ENCODE results near the gene UPK2. TPM values are rescaled to one million over a fixed set of nuclear protein-coding genes. Genes with fewer than 3 reads are reported as not detected.

UPK2 gene
- total and polyA plus RNA-seq, 10 of the 15 experiments (the other 5 are each of a cell fraction or from before 2014, with no cell fraction given) = 0.07 to 1.0 (median 0.31) TPM; not detected in 7

Small RNA genes lying within 50 kb of the gene (microRNA-seq; reads per million reads assigned to microRNA genes)
- not detected for gene MIR4492

Small RNA genes lying within 50 kb of the gene (small RNA-seq; reads per million reads assigned to genes)
- gene AP003392.2 (not detected), gene MIR4492 (not detected), gene RF00017 (not detected), gene RF00019 (not detected), gene RN7SL688P (not detected)

Other genes starting within 250 kb of the UPK2 start
Only the 7 nearest of the 17 such genes appear.
- 0.27 and 0.56 TPM in 2 replicates for gene CXCR5, start 72.4 kb upstream of the UPK2 start, total RNA-seq (2014; rRNA removed)
- 0.18 and 0.22 TPM in 2 replicates for gene CXCR5, start 72.4 kb upstream of the UPK2 start, total RNA-seq (2014; rRNA removed; fragmentation: Illumina TruSeq; extraction: Trizol)
- 0.44 and 0.45 TPM in 2 replicates for gene CXCR5, start 72.4 kb upstream of the UPK2 start, total RNA-seq (2021)
- gene CXCR5, start 72.4 kb upstream of the UPK2 start, polyA plus RNA-seq (2011; rRNA removed) = 0.10 and 0.14 TPM in 2 replicates
- gene CXCR5, start 72.4 kb upstream of the UPK2 start, polyA plus RNA-seq (2014; fragmentation: Illumina TruSeq; extraction: Trizol) = 0.06 and 0.15 TPM in 2 replicates
- under 1 TPM; 0.03 to 0.11 TPM for gene CXCR5, start 72.4 kb upstream of the UPK2 start, polyA plus RNA-seq (2014; fragmentation: Nextera tagmentation; extraction: Ambion mirVana)
- gene CXCR5, start 72.4 kb upstream of the UPK2 start, polyA plus RNA-seq (2014; rRNA removed) = 0.15 and 0.28 TPM in 2 replicates
- under 1 TPM; 0.44 to 0.63 TPM for gene CXCR5, start 72.4 kb upstream of the UPK2 start, polyA plus RNA-seq (2016; fragmentation: Nextera tagmentation; extraction: Ambion mirVana)
- gene BCL9L, start 30.4 kb upstream of the UPK2 start, total RNA-seq (2014; rRNA removed) = 1.5 and 1.9 TPM in 2 replicates
- 0.92 and 1.9 TPM in 2 replicates for gene BCL9L, start 30.4 kb upstream of the UPK2 start, total RNA-seq (2014; rRNA removed; fragmentation: Illumina TruSeq; extraction: Trizol)
- 15.9 and 18.4 TPM in 2 replicates for gene BCL9L, start 30.4 kb upstream of the UPK2 start, total RNA-seq (2021)
- 0.67 and 0.84 TPM in 2 replicates for gene BCL9L, start 30.4 kb upstream of the UPK2 start, polyA plus RNA-seq (2011; rRNA removed)
- 1.1 and 6.0 TPM in 2 replicates for gene BCL9L, start 30.4 kb upstream of the UPK2 start, polyA plus RNA-seq (2014; fragmentation: Illumina TruSeq; extraction: Trizol)
- under 1 TPM; 0.04 to 0.11 TPM for gene BCL9L, start 30.4 kb upstream of the UPK2 start, polyA plus RNA-seq (2014; fragmentation: Nextera tagmentation; extraction: Ambion mirVana)
- gene BCL9L, start 30.4 kb upstream of the UPK2 start, polyA plus RNA-seq (2014; rRNA removed) = 6.1 and 8.0 TPM in 2 replicates
- under 1 TPM; 0.53 to 0.87 TPM for gene BCL9L, start 30.4 kb upstream of the UPK2 start, polyA plus RNA-seq (2016; fragmentation: Nextera tagmentation; extraction: Ambion mirVana)
- gene FOXR1, start 15.5 kb downstream of the UPK2 start, total RNA-seq (2014; rRNA removed) = not detected in 2 replicates
- gene FOXR1, start 15.5 kb downstream of the UPK2 start, total RNA-seq (2014; rRNA removed; fragmentation: Illumina TruSeq; extraction: Trizol) = not detected in 2 replicates
- not detected in 2 replicates for gene FOXR1, start 15.5 kb downstream of the UPK2 start, total RNA-seq (2021)
- gene FOXR1, start 15.5 kb downstream of the UPK2 start, polyA plus RNA-seq (2011; rRNA removed) = not detected in 2 replicates
- not detected in 2 replicates for gene FOXR1, start 15.5 kb downstream of the UPK2 start, polyA plus RNA-seq (2014; fragmentation: Illumina TruSeq; extraction: Trizol)
- gene FOXR1, start 15.5 kb downstream of the UPK2 start, polyA plus RNA-seq (2014; fragmentation: Nextera tagmentation; extraction: Ambion mirVana) = not detected
- gene FOXR1, start 15.5 kb downstream of the UPK2 start, polyA plus RNA-seq (2014; rRNA removed) = not detected in 2 replicates
- gene FOXR1, start 15.5 kb downstream of the UPK2 start, polyA plus RNA-seq (2016; fragmentation: Nextera tagmentation; extraction: Ambion mirVana) = not detected
- gene CENATAC, start 41.8 kb downstream of the UPK2 start, total RNA-seq (2014; rRNA removed) = 31.1 and 35.5 TPM in 2 replicates
- gene CENATAC, start 41.8 kb downstream of the UPK2 start, total RNA-seq (2014; rRNA removed; fragmentation: Illumina TruSeq; extraction: Trizol) = 26.7 and 30.7 TPM in 2 replicates
- gene CENATAC, start 41.8 kb downstream of the UPK2 start, total RNA-seq (2021) = 19.0 and 24.0 TPM in 2 replicates
- gene CENATAC, start 41.8 kb downstream of the UPK2 start, polyA plus RNA-seq (2011; rRNA removed) = 26.4 and 31.1 TPM in 2 replicates
- gene CENATAC, start 41.8 kb downstream of the UPK2 start, polyA plus RNA-seq (2014; fragmentation: Illumina TruSeq; extraction: Trizol) = 17.1 and 19.5 TPM in 2 replicates
- 1 to 10 TPM; 4.8 to 8.2 TPM for gene CENATAC, start 41.8 kb downstream of the UPK2 start, polyA plus RNA-seq (2014; fragmentation: Nextera tagmentation; extraction: Ambion mirVana)
- 33.7 and 37.1 TPM in 2 replicates for gene CENATAC, start 41.8 kb downstream of the UPK2 start, polyA plus RNA-seq (2014; rRNA removed)
- 10 to 100 TPM; 19.3 to 24.2 TPM for gene CENATAC, start 41.8 kb downstream of the UPK2 start, polyA plus RNA-seq (2016; fragmentation: Nextera tagmentation; extraction: Ambion mirVana)
- gene RPS25, start 62.0 kb downstream of the UPK2 start, total RNA-seq (2014; rRNA removed) = 886 and 1,063 TPM in 2 replicates
- 3,203 and 3,262 TPM in 2 replicates for gene RPS25, start 62.0 kb downstream of the UPK2 start, total RNA-seq (2014; rRNA removed; fragmentation: Illumina TruSeq; extraction: Trizol)
- gene RPS25, start 62.0 kb downstream of the UPK2 start, total RNA-seq (2021) = 1,627 and 1,676 TPM in 2 replicates
- 1,188 and 1,624 TPM in 2 replicates for gene RPS25, start 62.0 kb downstream of the UPK2 start, polyA plus RNA-seq (2011; rRNA removed)
- gene RPS25, start 62.0 kb downstream of the UPK2 start, polyA plus RNA-seq (2014; fragmentation: Illumina TruSeq; extraction: Trizol) = 3,746 and 5,671 TPM in 2 replicates
- 1,000 to 10,000 TPM; 3,292 to 3,419 TPM for gene RPS25, start 62.0 kb downstream of the UPK2 start, polyA plus RNA-seq (2014; fragmentation: Nextera tagmentation; extraction: Ambion mirVana)
- gene RPS25, start 62.0 kb downstream of the UPK2 start, polyA plus RNA-seq (2014; rRNA removed) = 1,401 and 2,108 TPM in 2 replicates
- 1,000 to 10,000 TPM; 2,959 to 3,172 TPM for gene RPS25, start 62.0 kb downstream of the UPK2 start, polyA plus RNA-seq (2016; fragmentation: Nextera tagmentation; extraction: Ambion mirVana)
- gene TRAPPC4, start 62.5 kb downstream of the UPK2 start, total RNA-seq (2014; rRNA removed) = 76.5 and 87.1 TPM in 2 replicates
- gene TRAPPC4, start 62.5 kb downstream of the UPK2 start, total RNA-seq (2014; rRNA removed; fragmentation: Illumina TruSeq; extraction: Trizol) = 66.1 and 69.1 TPM in 2 replicates
- 62.7 and 62.8 TPM in 2 replicates for gene TRAPPC4, start 62.5 kb downstream of the UPK2 start, total RNA-seq (2021)
- gene TRAPPC4, start 62.5 kb downstream of the UPK2 start, polyA plus RNA-seq (2011; rRNA removed) = 94.2 and 105 TPM in 2 replicates
- gene TRAPPC4, start 62.5 kb downstream of the UPK2 start, polyA plus RNA-seq (2014; fragmentation: Illumina TruSeq; extraction: Trizol) = 56.7 and 61.6 TPM in 2 replicates
- 100 to 1,000 TPM; 205 to 231 TPM for gene TRAPPC4, start 62.5 kb downstream of the UPK2 start, polyA plus RNA-seq (2014; fragmentation: Nextera tagmentation; extraction: Ambion mirVana)
- gene TRAPPC4, start 62.5 kb downstream of the UPK2 start, polyA plus RNA-seq (2014; rRNA removed) = 91.5 and 92.7 TPM in 2 replicates
- 100 to 1,000 TPM; 188 to 196 TPM for gene TRAPPC4, start 62.5 kb downstream of the UPK2 start, polyA plus RNA-seq (2016; fragmentation: Nextera tagmentation; extraction: Ambion mirVana)
- 15.5 and 17.1 TPM in 2 replicates for gene SLC37A4, start 74.6 kb downstream of the UPK2 start, total RNA-seq (2014; rRNA removed)
- 11.5 and 11.6 TPM in 2 replicates for gene SLC37A4, start 74.6 kb downstream of the UPK2 start, total RNA-seq (2014; rRNA removed; fragmentation: Illumina TruSeq; extraction: Trizol)
- gene SLC37A4, start 74.6 kb downstream of the UPK2 start, total RNA-seq (2021) = 19.2 and 20.6 TPM in 2 replicates
- gene SLC37A4, start 74.6 kb downstream of the UPK2 start, polyA plus RNA-seq (2011; rRNA removed) = 22.0 and 29.7 TPM in 2 replicates
- 16.4 and 20.1 TPM in 2 replicates for gene SLC37A4, start 74.6 kb downstream of the UPK2 start, polyA plus RNA-seq (2014; fragmentation: Illumina TruSeq; extraction: Trizol)
- 10 to 100 TPM; 11.9 to 12.1 TPM for gene SLC37A4, start 74.6 kb downstream of the UPK2 start, polyA plus RNA-seq (2014; fragmentation: Nextera tagmentation; extraction: Ambion mirVana)
- gene SLC37A4, start 74.6 kb downstream of the UPK2 start, polyA plus RNA-seq (2014; rRNA removed) = 25.3 and 25.8 TPM in 2 replicates
- 10 to 100 TPM; 24.2 to 27.8 TPM for gene SLC37A4, start 74.6 kb downstream of the UPK2 start, polyA plus RNA-seq (2016; fragmentation: Nextera tagmentation; extraction: Ambion mirVana)